CD14-positive monocyte (primary cell): ENCODE data around the gene RAB11FIP4. TPM values are rescaled to one million over a fixed set of nuclear protein-coding genes. Genes with fewer than 3 reads are reported as not detected.

Experiments
- DNase-seq, 3 donors: peaks; one replicate each; pipeline ENCODE4 v3.0.0-alpha.2; 2011 to 2022
- H2AFZ ChIP-seq: 2 replicates; pipeline ENCODE4 v1.6.0; 2012; ENCODE audit warnings: mild to moderate bottlenecking, low read depth, low read length, inconsistent platforms; ENCODE audit not compliant: insufficient read depth, poor library complexity, severe bottlenecking
- H3K27ac ChIP-seq, 2 donors: 1 replicate in 1 of 2; 2 replicates in 1 of 2; pipeline ENCODE4 v1.5.1; 2012 to 2013; ENCODE audit warnings: low read length in 2 of 2, control low read depth in 1 of 2, inconsistent platforms in 1 of 2, low read depth in 1 of 2, mild to moderate bottlenecking in 1 of 2
- H3K27me3 ChIP-seq, 2 donors: one replicate each; pipeline versions ENCODE4 v1.6.0 to v1.6.1; 2011 to 2013; ENCODE audit warnings: low read length in 2 of 2; ENCODE audit not compliant: control insufficient read depth in 2 of 2, insufficient read depth in 2 of 2
- H3K36me3 ChIP-seq, 2 donors: replicated peaks in 1 of 2; 1 replicate in 1 of 2; 2 replicates in 1 of 2; pipeline versions ENCODE4 v1.5.1 to v1.6.1; 2012 to 2013; ENCODE audit warnings: low read length in 2 of 2, control low read depth in 1 of 2, inconsistent platforms in 1 of 2, mild to moderate bottlenecking in 1 of 2; ENCODE audit not compliant: insufficient read depth in 2 of 2, control insufficient read depth in 1 of 2
- H3K4me1 ChIP-seq, 2 donors: 1 replicate in 1 of 2; 2 replicates in 1 of 2; pipeline versions ENCODE4 v1.5.1 to v1.6.1; 2012 to 2013; ENCODE audit warnings: low read length in 2 of 2, control low read depth in 1 of 2, inconsistent platforms in 1 of 2, mild to moderate bottlenecking in 1 of 2, moderate library complexity in 1 of 2; ENCODE audit not compliant: insufficient read depth in 2 of 2, control insufficient read depth in 1 of 2
- H3K4me2 ChIP-seq: replicated peaks from 2 replicates; pipeline ENCODE3; 2012; ENCODE audit warnings: low read length, moderate library complexity, mild to moderate bottlenecking; ENCODE audit not compliant: poor library complexity, severe bottlenecking; ENCODE audit errors: extremely low read depth
- H3K4me3 ChIP-seq, 3 experiments: fragments of 200-600 bp in 1 of 3; sonication (generic) in 1 of 3; replicated peaks in 1 of 3; 1 replicate in 2 of 3; 2 replicates in 1 of 3; pipeline ENCODE4 v1.5.1; 2011 to 2013; ENCODE audit warnings: low read length in 3 of 3, mild to moderate bottlenecking in 3 of 3, control low read depth in 2 of 3, low read depth in 2 of 3, inconsistent platforms in 1 of 3, moderate library complexity in 1 of 3
- H3K79me2 ChIP-seq: 2 replicates; pipeline ENCODE4 v1.6.0; 2012; ENCODE audit warnings: mild to moderate bottlenecking, control low read depth, inconsistent platforms, low read length, moderate library complexity; ENCODE audit not compliant: insufficient read depth
- H3K9ac ChIP-seq: 2 replicates; pipeline ENCODE4 v1.6.0; 2017; ENCODE audit warnings: low read length, mild to moderate bottlenecking; ENCODE audit not compliant: insufficient read depth, poor library complexity, severe bottlenecking
- H3K9me3 ChIP-seq, 2 donors: replicated peaks in 1 of 2; 1 replicate in 1 of 2; 2 replicates in 1 of 2; pipeline versions ENCODE4 v1.5.1 to v1.6.1; 2012 to 2013; ENCODE audit warnings: low read length in 2 of 2, control low read depth in 1 of 2; ENCODE audit not compliant: control insufficient read depth in 1 of 2, insufficient read depth in 1 of 2
- H4K20me1 ChIP-seq: 2 replicates; pipeline ENCODE4 v1.6.0; 2012; ENCODE audit warnings: mild to moderate bottlenecking, low read length, control low read depth, moderate library complexity; ENCODE audit not compliant: insufficient read depth
- H3K27ac Mint-ChIP-seq, 7 donors: one replicate each; pipeline ENCODE4 v1.8.0; 2020; ENCODE audit warnings: mild to moderate bottlenecking in 7 of 7, mixed read lengths in 7 of 7, moderate library complexity in 6 of 7, inconsistent platforms in 2 of 7
- H3K27me3 Mint-ChIP-seq, 3 donors: one replicate each; pipeline ENCODE4 v1.8.0; 2021 to 2022; ENCODE audit warnings: low read depth in 3 of 3, mild to moderate bottlenecking in 3 of 3, mixed read lengths in 3 of 3, moderate library complexity in 3 of 3, inconsistent platforms in 1 of 3
- H3K36me3 Mint-ChIP-seq, 2 donors: one replicate each; pipeline ENCODE4 v1.8.0; 2020; ENCODE audit warnings: mixed read lengths in 2 of 2, inconsistent platforms in 1 of 2, mild to moderate bottlenecking in 1 of 2
- H3K4me1 Mint-ChIP-seq: one replicate; pipeline ENCODE4 v1.8.0; 2020; ENCODE audit warnings: mild to moderate bottlenecking, mixed read lengths
- H3K4me3 Mint-ChIP-seq, 2 donors: one replicate each; pipeline ENCODE4 v1.8.0; 2020; ENCODE audit warnings: mild to moderate bottlenecking in 2 of 2, mixed read lengths in 2 of 2, moderate library complexity in 1 of 2
- H3K9me3 Mint-ChIP-seq, 7 donors: one replicate each; pipeline ENCODE4 v1.8.0; 2020 to 2022; ENCODE audit warnings: mixed read lengths in 7 of 7, mild to moderate bottlenecking in 6 of 7, moderate library complexity in 6 of 7, inconsistent platforms in 2 of 7
- CTCF ChIP-seq: fragments of 200-600 bp; IDR thresholded peaks from one replicate; pipeline ENCODE4 v1.8.0; 2022; ENCODE audit warnings: antibody characterized with exemption, mild to moderate bottlenecking
- WGBS: methylation state at CpG from one replicate; pipeline ENCODE4 v1.1.5; 2013; ENCODE audit warnings: missing lambda C conversion rate; ENCODE audit not compliant: insufficient coverage; 5-methylcytosine and 5-hydroxymethylcytosine counted together
- intact Hi-C, 2 donors: fragments of 100-400 bp; cut with micrococcal nuclease; formaldehyde crosslinking; loops; one replicate each; pipeline versions ENCODE4 v1.15.0 to v1.15.1; 2023
- polyA plus RNA-seq, 3 donors: library from polyadenylated mRNA; depleted of rRNA in 1 of 3; unstranded in 2 of 3; stranded (reverse) in 1 of 3; fragments of 300-500 nt in 2 of 3; fragments of >200 nt in 1 of 3; fragmentation: Illumina TruSeq in 2 of 3; gene quantifications; 1 replicate in 2 of 3; 2 replicates in 1 of 3; pipeline ENCODE4 v1.2.3, GENCODE V29; 2012 to 2021

RAB11FIP4 gene
- polyA plus RNA-seq, 3 donors = 10.4 to 21.9 (median 16.2) TPM

GRCh38 chr17:31373150-31374093, 18.1 kb upstream of the RAB11FIP4 start:
- Histone ChIP-seq H3K27me3 (no peaks in the 10 kb centered on the region), H3K4me2 (peak overlapping the region; percentile 65), H3K27ac (peak overlapping the region; percentile 31 to 51), H4K20me1 (no peaks in the 10 kb centered on the region), H3K36me3 (peaks cover 0 to 2% of the 10 kb centered on the region in 2 donors), H3K4me1 (peaks cover 32 to 35% of the 10 kb centered on the region in 2 donors), H3K4me3 (peak overlapping the region; percentile 20 to 59 (median 50)), H3K9me3 (no peaks in the 10 kb centered on the region), H3K9ac (no peak overlapping the region), H2AFZ (peak overlapping the region; percentile 32), H3K79me2 (peaks cover 6% of the 10 kb centered on the region)
- Mint-ChIP-seq H3K4me3 (peak overlapping the region; percentile 68 to 82), H3K9me3 (no peaks in the 10 kb centered on the region), H3K4me1 (peaks cover 36% of the 10 kb centered on the region), H3K27me3 (no peaks in the 10 kb centered on the region), H3K27ac (peak overlapping the region; percentile 80 to 94 (median 90)), H3K36me3 (peaks cover 3 to 10% of the 10 kb centered on the region in 2 donors)
- 10% methylated on average over 2 of the region's 10 CpGs for WGBS
- peak; percentile 80 for TF ChIP-seq CTCF
- peak; percentile 49 to 73 (median 57) for DNase-seq
- intact Hi-C loops = no loop called here

DNA sequence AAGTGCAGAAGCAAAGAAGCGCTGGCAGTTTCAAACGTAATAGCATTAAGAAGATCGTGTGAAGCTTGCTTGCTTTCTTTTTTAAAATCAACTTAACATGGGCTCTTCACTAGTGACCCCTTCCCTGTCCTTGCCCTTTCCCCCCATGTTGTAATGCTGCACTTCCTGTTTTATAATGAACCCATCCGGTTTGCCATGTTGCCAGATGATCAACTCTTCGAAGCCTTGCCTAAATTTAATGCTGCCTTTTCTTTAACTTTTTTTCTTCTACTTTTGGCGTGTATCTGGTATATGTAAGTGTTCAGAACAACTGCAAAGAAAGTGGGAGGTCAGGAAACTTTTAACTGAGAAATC, 17.4 kb upstream of the RAB11FIP4 start:
- Mint-ChIP-seq H3K27me3 (no peaks in the 10 kb centered on the region), H3K4me1 (peaks cover 36% of the 10 kb centered on the region), H3K36me3 (peaks cover 7 to 10% of the 10 kb centered on the region in 2 donors), H3K27ac (peak overlapping the region; percentile 80 to 94 (median 90)), H3K4me3 (peak overlapping the region; percentile 68 to 82), H3K9me3 (no peaks in the 10 kb centered on the region)
- H3K79me2 ChIP-seq = peaks cover 6% of the 10 kb centered on the region
- H3K9ac ChIP-seq = no peak overlapping the region
- peak overlapping the region; percentile 31 to 51 for H3K27ac ChIP-seq
- H3K27me3 ChIP-seq = no peaks in the 10 kb centered on the region
- H3K4me1 ChIP-seq = peaks cover 32 to 35% of the 10 kb centered on the region in 2 donors
- TF ChIP-seq CTCF = no peak
- no peaks in the 10 kb centered on the region for H4K20me1 ChIP-seq
- peak overlapping the region; percentile 20 to 59 (median 50) for H3K4me3 ChIP-seq
- peak; percentile 62 to 70 (median 66) for DNase-seq
- H3K4me2 ChIP-seq = peak overlapping the region; percentile 65
- H2AFZ ChIP-seq = peak overlapping the region; percentile 32
- H3K9me3 ChIP-seq = no peaks in the 10 kb centered on the region
- intact Hi-C loops = no loop called here
- 60% methylated on average over 1 of the region's 6 CpGs for WGBS
- peaks cover 0 to 2% of the 10 kb centered on the region in 2 donors for H3K36me3 ChIP-seq
